Islet precursor cell (in vitro differentiated cells): ENCODE data around the gene CTXN2.

Experiments used
- DNase-seq: peaks from one replicate; pipeline ENCODE4 v3.0.0-alpha.2; 2018

CTXN2 gene

GRCh38 chr15:48225771-48226170, 34.3 kb downstream of the CTXN2 start:
- no peak for DNase-seq

- no peak for DNase-seq
Measured at GRCh38 chr15:48230498-48230897, 39.0 kb downstream of the CTXN2 start.

- DNase-seq = no peak
Measured at GRCh38 chr15:48233246-48233645, 41.8 kb downstream of the CTXN2 start.

GRCh38 chr15:48239334-48239733, 47.9 kb downstream of the CTXN2 start:
- no peak for DNase-seq

GRCh38 chr15:48242015-48242414, 50.5 kb downstream of the CTXN2 start:
- no peak for DNase-seq

GRCh38 chr15:48242535-48242934, 51.1 kb downstream of the CTXN2 start:
- DNase-seq = no peak

GRCh38 chr15:48244921-48245320, 53.5 kb downstream of the CTXN2 start:
- DNase-seq = no peak

GRCh38 chr15:48248414-48248813, 56.9 kb downstream of the CTXN2 start:
- DNase-seq = no peak

- DNase-seq = peak; percentile 62
Measured at GRCh38 chr15:48250640-48251076, 59.2 kb downstream of the CTXN2 start.

GRCh38 chr15:48253172-48253571, 61.7 kb downstream of the CTXN2 start:
- DNase-seq = no peak
